Osteoblast (primary cell): ENCODE results near the gene SLC14A1. TPM values are rescaled to one million over a fixed set of nuclear protein-coding genes. Genes with fewer than 3 reads are reported as not detected.
"Not testable (repeated sequence)": the region's sequence is repeated elsewhere in the genome, so short reads cannot be mapped to it uniquely, and the experiment has no call there.

ENCODE experiments used
- DNase-seq: peaks from one replicate; pipeline ENCODE4 v3.0.0; 2011; ENCODE audit warnings: low spot score, mixed read lengths; ENCODE audit not compliant: insufficient read length; ENCODE audit errors: missing footprints
- H2AFZ ChIP-seq: 2 replicates; pipeline ENCODE4 v1.6.0; 2011; ENCODE audit warnings: mild to moderate bottlenecking, low read length
- H3K27ac ChIP-seq: 2 replicates; pipeline ENCODE4 v1.5.1; 2011; ENCODE audit warnings: mild to moderate bottlenecking, low read depth, low read length, moderate library complexity
- H3K27me3 ChIP-seq: 2 replicates; pipeline ENCODE4 v1.6.0; 2012; ENCODE audit warnings: mild to moderate bottlenecking, control low read depth, inconsistent platforms, low read length, moderate library complexity; ENCODE audit not compliant: insufficient read depth
- H3K36me3 ChIP-seq: 2 replicates; pipeline ENCODE4 v1.5.1; 2011; ENCODE audit warnings: mild to moderate bottlenecking, low read length, control low read depth, moderate library complexity; ENCODE audit not compliant: insufficient read depth
- H3K4me1 ChIP-seq: 2 replicates; pipeline ENCODE4 v1.5.1; 2011; ENCODE audit warnings: mild to moderate bottlenecking, low read length, control low read depth, moderate library complexity; ENCODE audit not compliant: insufficient read depth
- H3K4me2 ChIP-seq: 2 replicates; pipeline ENCODE4 v1.6.0; 2011; ENCODE audit warnings: mild to moderate bottlenecking, low read length; ENCODE audit not compliant: insufficient read depth
- H3K4me3 ChIP-seq: fragments of 200-600 bp; sonication (generic); 3 replicates; pipeline ENCODE4 v1.5.1; 2012; ENCODE audit warnings: mild to moderate bottlenecking, low read length, inconsistent platforms; ENCODE audit not compliant: insufficient read depth
- H3K79me2 ChIP-seq: 2 replicates; pipeline ENCODE4 v1.6.0; 2012; ENCODE audit warnings: mild to moderate bottlenecking, low read length, control low read depth, inconsistent platforms; ENCODE audit not compliant: insufficient read depth
- H3K9me3 ChIP-seq: 2 replicates; pipeline ENCODE4 v1.5.1; 2011; ENCODE audit warnings: low read depth, low read length, control low read depth
- H4K20me1 ChIP-seq: 2 replicates; pipeline ENCODE4 v1.6.0; 2012; ENCODE audit warnings: mild to moderate bottlenecking, low read length, control low read depth; ENCODE audit not compliant: insufficient read depth
- total RNA-seq: library from RNA; depleted of rRNA; stranded (reverse); fragments of >200 nt; gene quantifications from 2 replicates; pipeline ENCODE4 v1.2.3, GENCODE V29; 2012
- TF ChIP-seq, protein P1 (sequence below): IDR thresholded peaks from 2 replicates; pipeline ENCODE4 v1.5.1; 2011; ENCODE audit warnings: mild to moderate bottlenecking, low read depth, low read length, moderate library complexity; ENCODE audit errors: extremely low read depth

Gene SLC14A1
- total RNA-seq, 1 donor, result 136 TPM

DNA sequence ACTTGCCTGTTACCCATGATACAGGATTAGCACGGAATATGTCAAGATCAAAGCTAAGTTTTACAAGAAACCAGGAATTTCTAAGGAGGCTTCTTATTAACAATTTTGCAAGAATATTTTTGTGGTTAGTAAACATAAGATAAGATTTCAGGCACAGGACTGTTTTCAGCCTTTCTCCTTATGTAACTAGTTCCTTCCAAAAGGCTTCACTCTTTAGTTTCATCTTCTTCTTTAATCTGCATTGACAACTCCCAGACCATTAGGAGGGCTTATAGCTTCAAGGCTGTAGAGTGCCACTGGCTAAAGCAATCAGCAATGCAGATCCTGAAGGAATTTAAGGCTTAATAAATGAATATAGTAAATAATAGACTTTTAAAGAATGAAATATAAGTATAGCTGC, 29.3 kb downstream of the SLC14A1 start:
- DNase-seq, result no peak

DNA sequence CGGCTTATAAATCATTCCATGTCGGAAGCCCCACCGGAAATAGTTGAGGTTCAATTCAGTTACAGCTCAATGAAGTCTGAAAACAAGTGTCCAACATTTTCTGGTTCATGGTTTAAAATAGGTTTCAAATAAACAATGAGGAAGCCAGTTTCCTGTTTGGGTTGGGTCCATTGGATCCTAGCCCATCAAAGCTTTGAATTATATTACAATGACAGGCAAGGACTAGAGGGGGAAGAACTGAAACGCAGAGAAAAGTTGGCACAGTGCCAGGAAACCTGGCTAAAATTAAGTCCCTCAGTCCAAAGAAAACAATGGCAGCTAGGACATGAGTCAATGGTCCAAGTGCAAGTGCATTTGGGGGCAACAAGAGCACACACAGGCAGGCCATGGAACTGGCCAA, 32.0 kb downstream of the SLC14A1 start:
- peak; percentile 66 for DNase-seq
- H3K4me2 ChIP-seq, result no peak overlapping the region
- TF ChIP-seq, protein P1, sequence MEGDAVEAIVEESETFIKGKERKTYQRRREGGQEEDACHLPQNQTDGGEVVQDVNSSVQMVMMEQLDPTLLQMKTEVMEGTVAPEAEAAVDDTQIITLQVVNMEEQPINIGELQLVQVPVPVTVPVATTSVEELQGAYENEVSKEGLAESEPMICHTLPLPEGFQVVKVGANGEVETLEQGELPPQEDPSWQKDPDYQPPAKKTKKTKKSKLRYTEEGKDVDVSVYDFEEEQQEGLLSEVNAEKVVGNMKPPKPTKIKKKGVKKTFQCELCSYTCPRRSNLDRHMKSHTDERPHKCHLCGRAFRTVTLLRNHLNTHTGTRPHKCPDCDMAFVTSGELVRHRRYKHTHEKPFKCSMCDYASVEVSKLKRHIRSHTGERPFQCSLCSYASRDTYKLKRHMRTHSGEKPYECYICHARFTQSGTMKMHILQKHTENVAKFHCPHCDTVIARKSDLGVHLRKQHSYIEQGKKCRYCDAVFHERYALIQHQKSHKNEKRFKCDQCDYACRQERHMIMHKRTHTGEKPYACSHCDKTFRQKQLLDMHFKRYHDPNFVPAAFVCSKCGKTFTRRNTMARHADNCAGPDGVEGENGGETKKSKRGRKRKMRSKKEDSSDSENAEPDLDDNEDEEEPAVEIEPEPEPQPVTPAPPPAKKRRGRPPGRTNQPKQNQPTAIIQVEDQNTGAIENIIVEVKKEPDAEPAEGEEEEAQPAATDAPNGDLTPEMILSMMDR, result no peak

More for the DNA sequence above, 29.3 kb downstream of the SLC14A1 start:
- Histone ChIP-seq H3K36me3 (peaks cover 7% of the 10 kb centered on the region), H3K79me2 (no peaks in the 10 kb centered on the region), H3K4me3 (no peak overlapping the region), H3K9me3 (no peaks in the 10 kb centered on the region), H3K27me3 (no peaks in the 10 kb centered on the region), H2AFZ (no peak overlapping the region), H3K4me2 (no peak overlapping the region), H3K4me1 (peaks cover 22% of the 10 kb centered on the region), H3K27ac (no peak overlapping the region), H4K20me1 (no peaks in the 10 kb centered on the region)
- TF ChIP-seq, protein P1, result no peak

DNA sequence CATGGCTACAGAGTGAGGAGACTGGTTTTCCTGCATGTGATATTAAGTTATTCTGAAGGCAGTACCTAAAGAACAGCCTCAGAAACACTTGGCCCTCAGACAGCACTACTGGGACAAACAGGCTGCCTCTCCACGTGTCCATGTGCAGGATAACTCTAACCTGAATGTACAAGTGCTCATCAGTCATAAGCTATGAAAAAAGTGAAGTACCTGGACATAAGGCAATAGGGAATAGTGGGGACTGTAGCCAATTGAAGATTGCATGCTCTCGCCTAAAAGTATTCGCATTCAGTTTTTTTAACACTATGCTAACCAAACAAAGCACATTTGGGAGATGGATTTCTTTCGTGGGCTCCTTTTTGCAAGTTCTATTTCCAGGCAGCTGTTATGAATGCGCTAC, 33.0 kb downstream of the SLC14A1 start:
- TF ChIP-seq, protein P1, result no peak
- Histone ChIP-seq H3K27ac (no peak overlapping the region), H3K4me2 (no peak overlapping the region), H3K36me3 (no peaks in the 10 kb centered on the region), H3K4me3 (no peak overlapping the region), H3K27me3 (no peaks in the 10 kb centered on the region), H4K20me1 (no peaks in the 10 kb centered on the region), H3K9me3 (no peaks in the 10 kb centered on the region), H2AFZ (no peak overlapping the region), H3K4me1 (peaks cover 22% of the 10 kb centered on the region), H3K79me2 (no peaks in the 10 kb centered on the region)
- no peak for DNase-seq

More for the DNA sequence above, 32.0 kb downstream of the SLC14A1 start:
- Histone ChIP-seq H4K20me1 (no peaks in the 10 kb centered on the region), H2AFZ (no peak overlapping the region), H3K4me1 (peaks cover 22% of the 10 kb centered on the region), H3K79me2 (no peaks in the 10 kb centered on the region), H3K9me3 (no peaks in the 10 kb centered on the region), H3K27me3 (no peaks in the 10 kb centered on the region), H3K36me3 (no peaks in the 10 kb centered on the region), H3K27ac (peak overlapping the region; percentile 2), H3K4me3 (no peak overlapping the region)

DNA sequence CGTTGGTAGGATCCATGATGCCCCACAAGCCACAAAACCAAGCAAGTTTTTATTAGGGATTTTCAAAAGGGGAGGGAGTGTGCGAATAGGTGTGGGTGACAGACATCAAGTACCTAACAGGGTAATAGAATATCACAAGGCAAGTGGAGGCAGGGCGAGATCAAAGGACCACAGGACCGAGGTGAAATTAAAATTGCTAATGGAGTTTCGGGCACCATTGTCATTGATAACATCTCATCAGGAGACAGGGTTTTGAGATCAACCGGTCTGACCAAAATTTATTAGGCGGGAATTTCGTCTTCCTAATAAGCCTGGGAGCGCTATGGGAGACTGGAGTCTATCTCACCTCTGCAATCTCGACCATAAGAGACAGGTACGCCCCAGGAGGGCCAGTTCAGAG, 33.7 kb downstream of the SLC14A1 start:
- not testable (repeated sequence) for H3K9me3 ChIP-seq, H3K36me3 ChIP-seq, H3K4me3 ChIP-seq, H4K20me1 ChIP-seq, H3K4me2 ChIP-seq, H3K27ac ChIP-seq, H2AFZ ChIP-seq, DNase-seq, H3K27me3 ChIP-seq, H3K79me2 ChIP-seq
- H3K4me1 ChIP-seq, result peaks cover 21% of the 10 kb centered on the region
